GOT3 (cell line): ENCODE data around the gene SORT1.
"Not testable (repeated sequence)": the region's sequence is repeated elsewhere in the genome, so short reads cannot be mapped to it uniquely, and the experiment has no call there.

ENCODE experiments used
- DNase-seq: peaks from one replicate; lab custom pipeline; 2025; ENCODE audit warnings: mixed read lengths; lab: John Stamatoyannopoulos, UW

SORT1 gene

GRCh38 chr1:109338608-109339007 is 59.1 kb downstream of the SORT1 start:
- DNase-seq, result no peak

DNA sequence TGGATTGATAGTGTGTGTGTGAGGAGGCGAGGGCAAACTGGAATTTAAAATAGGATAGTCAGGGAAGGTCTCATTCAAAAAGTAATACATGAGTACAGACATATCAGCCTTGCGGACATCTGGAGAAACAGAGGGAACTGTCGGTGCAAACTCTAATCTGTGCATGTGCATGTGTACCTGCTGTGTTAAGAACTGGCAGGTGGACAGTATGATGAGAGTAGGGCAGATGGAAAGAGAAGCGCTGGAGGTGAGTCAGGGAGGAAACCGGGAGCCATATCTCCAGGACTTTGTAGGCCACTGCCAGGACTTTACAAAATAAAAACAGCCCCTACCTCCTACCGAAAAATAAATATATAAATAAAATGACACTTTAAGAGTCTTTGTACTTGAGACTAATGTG is 59.6 kb downstream of the SORT1 start:
- DNase-seq, result no peak

DNA sequence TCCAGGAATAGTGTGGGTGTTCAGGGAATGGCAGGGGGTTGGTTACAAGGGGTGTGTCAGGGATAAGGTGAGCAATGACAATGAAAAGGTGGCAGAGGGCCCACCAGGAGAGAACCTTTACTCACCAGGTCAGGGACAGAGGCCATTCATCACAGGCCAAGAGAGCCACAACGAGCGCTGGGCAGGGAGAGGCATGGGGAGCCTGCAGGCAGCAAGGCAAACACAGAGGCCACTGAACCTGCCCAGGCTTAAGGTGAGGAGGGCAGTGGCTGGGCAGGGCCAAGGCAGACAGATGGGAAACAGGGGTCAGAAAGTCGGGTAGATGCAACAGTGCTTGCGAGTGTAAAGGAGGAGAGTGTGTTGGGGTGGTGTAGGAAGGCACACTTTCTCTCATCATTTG is 62.6 kb downstream of the SORT1 start:
- DNase-seq, result no peak

- no peak for DNase-seq
Observed at GRCh38 chr1:109331113-109331512, 66.6 kb downstream of the SORT1 start.

GRCh38 chr1:109327285-109327684 is 70.4 kb downstream of the SORT1 start:
- DNase-seq, result no peak

GRCh38 chr1:109322974-109323373 is 74.7 kb downstream of the SORT1 start:
- DNase-seq, result no peak

GRCh38 chr1:109319114-109319513 is 78.6 kb downstream of the SORT1 start:
- no peak for DNase-seq

DNA sequence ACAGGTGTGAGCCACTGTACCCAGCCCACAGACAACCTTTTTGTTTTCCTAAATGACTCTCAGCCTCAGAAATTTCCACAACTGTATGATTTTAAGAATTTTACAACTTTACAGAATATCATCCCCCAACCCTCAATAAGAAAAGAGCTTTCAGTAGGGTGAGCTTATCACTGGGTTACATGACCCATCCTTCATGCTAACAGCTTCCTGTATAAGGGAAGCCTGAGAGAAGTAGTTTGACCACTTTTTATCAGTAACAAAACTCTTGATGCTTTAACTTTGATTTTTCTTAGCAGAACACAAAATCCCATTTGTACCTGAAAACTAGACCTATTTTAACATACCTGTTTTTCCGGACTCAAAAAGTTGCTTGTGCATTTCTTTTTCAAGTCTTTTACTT is 81.2 kb downstream of the SORT1 start:
- DNase-seq, result no peak

DNA sequence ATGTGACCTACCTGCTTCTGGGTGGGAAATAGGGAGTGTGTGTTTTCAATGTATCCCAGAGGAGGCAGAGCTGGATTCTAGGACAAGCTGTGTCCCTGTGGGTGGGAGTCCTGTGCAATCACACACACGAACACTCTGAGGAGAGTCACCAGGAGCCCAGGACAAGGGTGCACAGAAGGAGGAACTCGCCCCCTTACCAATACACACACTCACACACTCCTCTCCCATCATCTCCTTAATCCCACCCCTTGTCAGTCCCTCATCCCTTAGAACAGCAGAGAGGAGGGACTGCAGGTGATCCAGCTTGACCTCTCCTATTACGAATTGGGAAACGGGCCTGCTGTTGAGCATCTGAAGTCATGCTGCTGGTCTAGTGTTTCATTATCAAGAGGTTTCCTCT is 82.4 kb downstream of the SORT1 start:
- no peak for DNase-seq

DNA sequence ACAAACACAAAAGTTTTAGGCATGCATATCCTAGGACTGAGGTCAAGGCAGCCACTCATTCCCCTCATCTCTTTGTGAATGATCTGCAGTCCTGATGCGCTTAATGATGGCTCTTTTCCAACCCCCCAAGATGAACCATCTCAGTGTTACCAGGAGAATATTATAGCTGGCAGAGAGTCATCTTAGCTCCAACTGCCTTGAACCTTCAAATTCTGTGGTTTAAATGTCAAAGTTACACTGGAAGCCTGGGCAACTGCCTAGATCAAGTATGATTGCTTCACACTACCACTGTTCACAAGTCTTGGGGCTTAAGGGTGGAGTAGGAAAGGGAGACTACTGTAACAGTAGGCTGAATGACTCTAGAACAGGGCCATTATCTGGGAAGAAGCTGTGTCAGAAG is 82.9 kb downstream of the SORT1 start:
- DNase-seq, result no peak

DNA sequence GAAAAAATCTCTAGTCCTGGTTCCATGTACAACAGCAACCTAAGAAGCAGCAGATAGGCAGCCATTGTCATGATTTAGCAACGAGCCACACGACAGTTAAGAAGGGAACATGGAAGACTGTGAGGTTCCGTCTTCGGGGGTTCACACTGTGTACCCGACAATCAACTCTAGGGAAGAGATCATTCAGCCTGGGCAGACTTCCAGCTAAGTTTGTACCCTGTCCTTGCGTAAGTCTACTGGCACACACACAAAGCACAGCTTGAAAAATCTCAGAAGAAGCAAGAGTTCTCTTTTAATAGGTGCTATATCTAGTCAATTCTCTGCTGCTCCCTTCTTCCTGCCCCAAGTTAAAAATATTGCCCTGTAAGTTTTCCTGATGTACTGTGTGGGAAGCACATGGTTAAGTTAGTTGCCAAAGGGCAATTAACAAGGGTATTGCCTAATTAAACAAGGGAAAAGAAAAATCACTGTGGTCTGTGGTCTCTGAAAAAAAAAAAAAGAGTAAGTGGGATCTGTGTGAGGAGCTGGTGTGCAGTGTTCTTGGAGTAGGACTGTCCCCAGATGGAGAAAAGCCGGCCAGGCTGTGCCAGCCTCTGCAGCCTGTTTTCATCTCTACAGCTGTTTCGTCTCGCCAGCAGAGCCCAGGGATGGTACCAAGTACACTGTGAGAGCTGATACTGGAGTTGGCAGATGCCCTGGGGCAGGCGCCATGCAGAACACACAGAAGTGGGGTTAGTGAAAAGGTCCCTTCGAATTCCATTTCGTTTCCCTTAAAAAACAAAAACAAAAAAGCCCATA is 84.5 kb downstream of the SORT1 start:
- DNase-seq, result no peak

- no peak for DNase-seq
Observed at GRCh38 chr1:109312246-109312645, 85.5 kb downstream of the SORT1 start.

GRCh38 chr1:109309347-109309746 is 88.4 kb downstream of the SORT1 start:
- no peak for DNase-seq

- DNase-seq, result no peak
Observed at GRCh38 chr1:109307274-109308021, 90.3 kb downstream of the SORT1 start.

GRCh38 chr1:109306832-109307273 is 90.9 kb downstream of the SORT1 start, which contains the start of gene MYBPHL:
TSS of gene MYBPHL (minus strand) at chr1:109307011. CDS start at chr1:109306991, 20 bp downstream.
- no peak for DNase-seq

GRCh38 chr1:109305991-109306390 is 91.7 kb downstream of the SORT1 start:
- not testable (repeated sequence) for DNase-seq

GRCh38 chr1:109304226-109304920 is 93.3 kb downstream of the SORT1 start:
- no peak for DNase-seq

DNA sequence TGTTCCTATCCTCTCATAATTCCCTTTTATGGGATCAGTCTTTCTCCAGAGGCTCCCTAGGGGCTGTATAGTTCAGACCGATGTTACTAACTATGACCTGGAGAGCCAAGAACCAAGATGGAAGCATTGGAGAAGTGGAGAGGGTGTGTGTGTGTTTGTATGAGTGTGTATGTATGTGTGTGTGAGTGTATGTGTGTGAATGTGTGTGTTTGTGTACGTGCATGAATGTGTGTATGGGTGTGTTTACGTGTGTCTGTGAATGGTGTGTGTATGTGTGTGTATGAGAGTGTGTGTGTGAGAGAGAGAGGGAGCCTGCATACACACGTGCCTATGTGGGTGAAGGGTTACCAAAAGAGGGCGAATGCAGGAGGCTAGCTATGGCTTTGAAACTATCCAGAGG is 95.8 kb downstream of the SORT1 start:
- DNase-seq, result no peak

- no peak for DNase-seq
Observed at GRCh38 chr1:109300650-109301151, 97.0 kb downstream of the SORT1 start.

GRCh38 chr1:109299558-109300343 is 98.0 kb downstream of the SORT1 start:
- no peak for DNase-seq
